ENCODE measurements around the gene PDLIM1.

Gene PDLIM1

DNA sequence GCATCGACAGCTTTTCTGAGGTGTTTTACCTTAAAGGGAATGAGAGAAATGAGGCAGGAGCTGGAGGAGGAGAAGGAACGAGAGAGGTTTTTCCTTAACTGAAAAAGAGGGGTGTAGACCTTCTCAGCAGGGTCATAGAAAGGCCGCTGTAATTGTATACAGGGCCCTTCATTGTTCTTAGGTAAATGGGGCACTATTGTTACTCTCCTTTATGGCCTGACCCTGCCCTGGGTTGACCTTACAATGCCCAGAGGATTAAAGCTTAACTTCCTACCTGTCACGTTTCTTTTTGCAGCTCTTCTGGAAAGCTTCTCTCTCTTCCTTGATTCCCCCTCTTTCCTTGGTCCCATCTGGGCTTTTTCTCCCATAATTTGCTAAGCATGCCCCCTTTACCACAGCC is 13.7 kb upstream of the PDLIM1 start:
- Histone ChIP-seq H3K27ac (replicated peaks) (no peak overlapping the region), H3K4me3 (replicated peaks; ENCODE audit: insufficient read depth, low read length) (no peak overlapping the region), H3K27me3 (ENCODE audit: insufficient read depth, poor library complexity, severe bottlenecking) (no peaks in the 10 kb centered on the region)
- TF ChIP-seq SPI1 (IDR thresholded peaks at IDR 0.05; ENCODE audit: borderline replicate concordance, low read depth), result no peak
- TF ChIP-seq, protein P1, sequence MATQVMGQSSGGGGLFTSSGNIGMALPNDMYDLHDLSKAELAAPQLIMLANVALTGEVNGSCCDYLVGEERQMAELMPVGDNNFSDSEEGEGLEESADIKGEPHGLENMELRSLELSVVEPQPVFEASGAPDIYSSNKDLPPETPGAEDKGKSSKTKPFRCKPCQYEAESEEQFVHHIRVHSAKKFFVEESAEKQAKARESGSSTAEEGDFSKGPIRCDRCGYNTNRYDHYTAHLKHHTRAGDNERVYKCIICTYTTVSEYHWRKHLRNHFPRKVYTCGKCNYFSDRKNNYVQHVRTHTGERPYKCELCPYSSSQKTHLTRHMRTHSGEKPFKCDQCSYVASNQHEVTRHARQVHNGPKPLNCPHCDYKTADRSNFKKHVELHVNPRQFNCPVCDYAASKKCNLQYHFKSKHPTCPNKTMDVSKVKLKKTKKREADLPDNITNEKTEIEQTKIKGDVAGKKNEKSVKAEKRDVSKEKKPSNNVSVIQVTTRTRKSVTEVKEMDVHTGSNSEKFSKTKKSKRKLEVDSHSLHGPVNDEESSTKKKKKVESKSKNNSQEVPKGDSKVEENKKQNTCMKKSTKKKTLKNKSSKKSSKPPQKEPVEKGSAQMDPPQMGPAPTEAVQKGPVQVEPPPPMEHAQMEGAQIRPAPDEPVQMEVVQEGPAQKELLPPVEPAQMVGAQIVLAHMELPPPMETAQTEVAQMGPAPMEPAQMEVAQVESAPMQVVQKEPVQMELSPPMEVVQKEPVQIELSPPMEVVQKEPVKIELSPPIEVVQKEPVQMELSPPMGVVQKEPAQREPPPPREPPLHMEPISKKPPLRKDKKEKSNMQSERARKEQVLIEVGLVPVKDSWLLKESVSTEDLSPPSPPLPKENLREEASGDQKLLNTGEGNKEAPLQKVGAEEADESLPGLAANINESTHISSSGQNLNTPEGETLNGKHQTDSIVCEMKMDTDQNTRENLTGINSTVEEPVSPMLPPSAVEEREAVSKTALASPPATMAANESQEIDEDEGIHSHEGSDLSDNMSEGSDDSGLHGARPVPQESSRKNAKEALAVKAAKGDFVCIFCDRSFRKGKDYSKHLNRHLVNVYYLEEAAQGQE (IDR thresholded peaks at IDR 0.05; ENCODE audit: insufficient replicate concordance, low read depth), result no peak
- TF ChIP-seq GABPA (IDR thresholded peaks at IDR 0.05; ENCODE audit: low read depth), result no peak
- TF ChIP-seq, protein P2, sequence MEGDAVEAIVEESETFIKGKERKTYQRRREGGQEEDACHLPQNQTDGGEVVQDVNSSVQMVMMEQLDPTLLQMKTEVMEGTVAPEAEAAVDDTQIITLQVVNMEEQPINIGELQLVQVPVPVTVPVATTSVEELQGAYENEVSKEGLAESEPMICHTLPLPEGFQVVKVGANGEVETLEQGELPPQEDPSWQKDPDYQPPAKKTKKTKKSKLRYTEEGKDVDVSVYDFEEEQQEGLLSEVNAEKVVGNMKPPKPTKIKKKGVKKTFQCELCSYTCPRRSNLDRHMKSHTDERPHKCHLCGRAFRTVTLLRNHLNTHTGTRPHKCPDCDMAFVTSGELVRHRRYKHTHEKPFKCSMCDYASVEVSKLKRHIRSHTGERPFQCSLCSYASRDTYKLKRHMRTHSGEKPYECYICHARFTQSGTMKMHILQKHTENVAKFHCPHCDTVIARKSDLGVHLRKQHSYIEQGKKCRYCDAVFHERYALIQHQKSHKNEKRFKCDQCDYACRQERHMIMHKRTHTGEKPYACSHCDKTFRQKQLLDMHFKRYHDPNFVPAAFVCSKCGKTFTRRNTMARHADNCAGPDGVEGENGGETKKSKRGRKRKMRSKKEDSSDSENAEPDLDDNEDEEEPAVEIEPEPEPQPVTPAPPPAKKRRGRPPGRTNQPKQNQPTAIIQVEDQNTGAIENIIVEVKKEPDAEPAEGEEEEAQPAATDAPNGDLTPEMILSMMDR (IDR thresholded peaks at IDR 0.05; ENCODE audit: insufficient read depth, low read length), result no peak
- no peak for TF ChIP-seq POLR2AphosphoS5 (IDR thresholded peaks at IDR 0.05; ENCODE audit: low read depth)
- DNase-seq (ENCODE audit: low read depth in 1 of 2, low spot score in 1 of 2), result no peak

DNA sequence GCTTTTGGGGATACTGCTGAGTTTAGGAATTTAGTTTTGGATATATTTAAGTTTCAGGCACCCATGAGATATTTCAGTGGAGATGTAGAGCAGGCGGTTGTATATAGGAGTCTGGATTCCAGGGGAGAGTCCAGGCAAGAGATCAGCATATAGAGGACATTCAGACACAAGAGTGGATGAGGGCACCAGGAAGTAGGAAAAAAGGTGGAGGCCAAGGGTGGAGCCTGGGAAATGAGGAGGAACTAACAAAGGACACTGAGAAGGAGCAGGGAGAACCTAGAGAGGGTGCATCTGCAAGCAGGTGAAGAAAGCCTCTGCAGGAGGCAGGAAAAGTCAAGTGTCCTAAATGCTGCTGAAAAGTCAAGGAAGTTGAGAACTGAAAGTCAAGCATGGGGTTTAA is 13.1 kb upstream of the PDLIM1 start:
- Histone ChIP-seq H3K4me3 (replicated peaks; ENCODE audit: insufficient read depth, low read length) (no peak overlapping the region), H3K27me3 (ENCODE audit: insufficient read depth, poor library complexity, severe bottlenecking) (no peaks in the 10 kb centered on the region), H3K27ac (replicated peaks) (no peak overlapping the region)
- TF ChIP-seq, protein P1 (IDR thresholded peaks at IDR 0.05; ENCODE audit: insufficient replicate concordance, low read depth), result no peak
- no peak for TF ChIP-seq GABPA (IDR thresholded peaks at IDR 0.05; ENCODE audit: low read depth)
- TF ChIP-seq POLR2AphosphoS5 (IDR thresholded peaks at IDR 0.05; ENCODE audit: low read depth), result no peak
- TF ChIP-seq SPI1 (IDR thresholded peaks at IDR 0.05; ENCODE audit: borderline replicate concordance, low read depth), result no peak
- TF ChIP-seq, protein P2 (IDR thresholded peaks at IDR 0.05; ENCODE audit: insufficient read depth, low read length), result no peak
- no peak for DNase-seq (ENCODE audit: low read depth in 1 of 2, low spot score in 1 of 2)

DNA sequence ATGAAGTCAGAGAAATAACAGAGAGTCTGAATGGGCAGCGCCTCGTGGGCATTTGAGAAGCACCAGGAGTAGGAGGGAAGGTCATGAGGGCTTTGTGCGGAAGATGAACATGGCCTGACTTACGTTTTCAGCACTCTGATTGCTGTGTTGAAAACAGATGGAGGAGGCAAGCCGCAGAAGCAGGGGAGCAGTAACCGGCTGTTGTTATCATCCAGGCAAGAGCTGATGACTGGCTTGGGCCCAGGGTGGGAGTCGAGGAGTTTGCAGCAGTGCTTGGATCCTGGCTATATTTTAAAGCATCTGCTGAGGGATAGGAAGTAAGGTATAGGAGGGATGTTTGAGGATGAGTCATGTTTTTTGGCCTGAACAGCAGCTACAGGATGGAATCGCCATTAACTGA is 12.7 kb upstream of the PDLIM1 start:
- Histone ChIP-seq H3K27me3 (ENCODE audit: insufficient read depth, poor library complexity, severe bottlenecking) (no peaks in the 10 kb centered on the region), H3K27ac (replicated peaks) (no peak overlapping the region), H3K4me3 (replicated peaks; ENCODE audit: insufficient read depth, low read length) (no peak overlapping the region)
- TF ChIP-seq POLR2AphosphoS5 (IDR thresholded peaks at IDR 0.05; ENCODE audit: low read depth) (no peak), GABPA (IDR thresholded peaks at IDR 0.05; ENCODE audit: low read depth) (no peak), SPI1 (IDR thresholded peaks at IDR 0.05; ENCODE audit: borderline replicate concordance, low read depth) (no peak)
- TF ChIP-seq, protein P2 (IDR thresholded peaks at IDR 0.05; ENCODE audit: insufficient read depth, low read length), result no peak
- TF ChIP-seq, protein P1 (IDR thresholded peaks at IDR 0.05; ENCODE audit: insufficient replicate concordance, low read depth), result no peak
- no peak for DNase-seq (ENCODE audit: low read depth in 1 of 2, low spot score in 1 of 2)

All from HL-60 (cell line).